H54 (cell line): ENCODE data around the gene MRGPRE.

ENCODE experiments used
- DNase-seq: peaks from one replicate; pipeline ENCODE4 v3.0.0; 2011; ENCODE audit warnings: low spot score, mixed read lengths; ENCODE audit not compliant: insufficient read length
- FAIRE-seq: peaks from 3 replicates; lab custom pipeline; 2011; peaks lifted over from hg19 to GRCh38; lab: Jason Lieb, UNC
- POLR2A ChIP-seq: IDR thresholded peaks from 2 replicates; pipeline ENCODE4 v1.6.1; 2011; ENCODE audit warnings: low read depth, mild to moderate bottlenecking, low read length

Gene MRGPRE

DNA sequence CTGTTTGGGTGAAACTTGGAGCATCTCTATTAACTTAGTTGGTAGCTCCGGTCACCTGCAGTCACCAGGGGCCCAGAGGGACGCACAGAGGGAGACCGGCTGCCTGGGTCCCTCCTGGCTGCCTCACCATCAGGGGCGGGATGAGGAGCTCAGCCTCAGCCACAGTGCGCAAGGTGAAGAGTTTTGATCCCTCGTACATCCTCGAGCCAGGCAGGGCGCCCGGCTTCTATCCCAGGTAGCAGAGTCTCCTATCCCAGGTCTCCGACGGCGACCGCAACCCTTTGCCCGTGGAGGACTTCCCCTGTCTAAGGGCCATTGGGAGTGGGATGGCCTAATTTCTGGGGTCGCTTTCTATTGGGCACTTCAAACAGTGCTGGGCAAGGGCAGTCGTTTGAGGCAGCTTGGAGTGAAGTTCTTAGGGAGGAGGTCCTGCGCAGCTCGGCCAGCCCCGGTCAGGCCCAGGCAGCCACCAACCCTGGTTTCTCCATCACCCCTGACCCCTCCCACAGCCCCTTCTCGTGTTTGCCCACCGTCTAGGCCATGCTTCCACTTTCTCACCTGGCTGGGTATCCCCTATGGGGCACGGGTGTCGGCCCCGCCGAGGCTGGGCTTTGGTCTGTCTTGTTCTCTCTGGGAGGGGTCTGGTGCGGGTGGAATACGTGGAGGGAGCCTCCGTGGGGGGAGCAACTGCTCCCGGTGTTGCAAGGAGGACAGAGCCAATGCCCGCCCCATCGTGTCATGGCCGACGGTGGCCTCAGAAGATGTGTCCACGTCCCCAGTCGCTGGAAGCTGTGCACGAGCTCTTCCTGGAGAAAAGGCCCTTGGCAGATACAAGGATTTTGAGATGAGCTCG, 10.0 kb downstream of the MRGPRE start:
- FAIRE-seq (no peak), DNase-seq (no peak)
- TF ChIP-seq POLR2A: no peak

- DNase-seq (no peak), FAIRE-seq (no peak)
- no peak for TF ChIP-seq POLR2A
Observed at GRCh38 chr11:3221408-3222002, 10.7 kb downstream of the MRGPRE start.

- TF ChIP-seq POLR2A: no peak
- FAIRE-seq (no peak), DNase-seq (no peak)
Observed at GRCh38 chr11:3220521-3221407, 11.5 kb downstream of the MRGPRE start.

GRCh38 chr11:3220101-3220500, 12.1 kb downstream of the MRGPRE start:
- no peak for FAIRE-seq
- TF ChIP-seq POLR2A: no peak
- no peak for DNase-seq

DNA sequence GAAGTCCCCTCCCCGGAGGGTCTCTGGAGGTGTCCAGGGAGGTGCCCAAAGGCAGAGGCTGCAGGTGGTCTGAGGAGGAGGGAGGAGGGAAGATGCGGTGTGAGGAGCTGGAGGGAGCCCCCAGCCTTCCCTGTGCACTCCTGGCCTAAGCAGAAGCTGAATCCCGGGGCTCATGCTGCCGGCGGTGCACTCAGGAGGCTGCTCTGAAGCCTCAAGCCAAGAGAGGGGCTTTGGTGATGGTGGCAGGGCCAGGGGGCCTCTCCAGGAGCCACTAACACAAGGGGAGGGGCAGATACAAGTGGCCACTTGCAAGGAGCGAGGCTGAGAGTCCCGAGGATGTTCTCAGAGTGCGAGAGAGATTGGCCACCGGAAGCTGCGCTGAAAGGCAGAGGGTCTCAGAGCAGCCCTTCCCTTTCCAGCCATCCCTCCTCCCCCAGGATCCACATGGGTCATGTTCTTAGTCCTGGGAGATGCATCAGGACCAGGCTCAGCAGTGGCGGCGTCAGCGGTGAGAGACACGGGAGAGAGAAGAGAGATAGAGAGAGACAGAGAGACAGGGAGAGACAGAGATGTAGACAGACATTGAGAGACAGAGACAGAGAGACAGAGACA, 12.8 kb downstream of the MRGPRE start:
- no peak for TF ChIP-seq POLR2A
- DNase-seq (no peak), FAIRE-seq (no peak)

- no peak for TF ChIP-seq POLR2A
- no peak for DNase-seq
- no peak for FAIRE-seq
Observed at GRCh38 chr11:3218483-3219280, 13.5 kb downstream of the MRGPRE start, which contains the start of gene MRGPRG. Gene MRGPRG (minus strand): TSS chr11:3218813. CDS start chr11:3218813, 0 bp downstream.

GRCh38 chr11:3217818-3218482, 14.3 kb downstream of the MRGPRE start:
- DNase-seq (no peak), FAIRE-seq (no peak)
- TF ChIP-seq POLR2A: no peak

DNA sequence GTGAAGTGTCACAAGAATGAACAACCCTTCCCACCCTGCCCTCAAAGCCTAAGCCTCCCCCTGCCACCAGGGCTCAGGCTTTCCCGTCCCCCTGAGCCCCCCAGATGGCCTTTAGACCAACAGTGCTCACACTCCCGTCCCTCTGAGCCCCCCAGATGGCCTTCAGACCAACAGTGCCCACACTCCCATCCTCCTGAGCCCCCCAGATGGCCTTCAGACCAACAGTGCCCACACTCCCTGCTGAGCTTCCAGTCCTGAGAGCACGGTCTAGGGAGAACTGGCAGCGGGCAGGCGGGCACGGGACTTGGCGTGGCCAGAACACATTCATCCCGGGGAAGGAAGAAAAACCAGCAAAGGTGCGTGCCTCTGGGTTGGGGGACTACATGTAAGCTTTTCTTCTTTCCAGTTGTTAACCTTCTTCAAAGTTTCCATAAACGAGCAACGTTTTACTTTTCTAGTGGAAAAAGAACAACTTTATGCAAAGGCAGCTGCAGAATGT, 16.1 kb downstream of the MRGPRE start:
- no peak for DNase-seq
- TF ChIP-seq POLR2A: no peak
- no peak for FAIRE-seq

- no peak for TF ChIP-seq POLR2A
- FAIRE-seq (no peak), DNase-seq (no peak)
Observed at GRCh38 chr11:3215346-3216026, 16.7 kb downstream of the MRGPRE start.

DNA sequence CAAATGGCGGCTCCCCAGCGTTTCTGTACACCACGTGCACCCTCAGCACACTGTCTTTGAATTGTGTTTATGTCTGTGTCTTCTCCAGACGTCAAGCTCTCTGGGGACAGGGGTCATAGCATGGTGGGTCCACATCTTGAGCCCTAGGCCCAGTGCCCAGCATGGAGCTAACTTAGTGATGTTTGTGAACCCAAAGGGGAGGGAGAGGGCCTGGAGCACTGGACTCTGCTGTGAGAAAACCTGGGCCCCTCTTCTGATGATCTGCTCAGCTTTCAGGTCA, 17.9 kb downstream of the MRGPRE start:
- FAIRE-seq (no peak), DNase-seq (no peak)
- TF ChIP-seq POLR2A: no peak

GRCh38 chr11:3213659-3214419, 18.4 kb downstream of the MRGPRE start:
- DNase-seq (no peak), FAIRE-seq (no peak)
- TF ChIP-seq POLR2A: no peak
